ENCODE measurements around the gene COA8. TPM values are rescaled to one million over a fixed set of nuclear protein-coding genes. Genes with fewer than 3 reads are reported as not detected.
A peak's percentile ranks its signal among the peaks of the same experiment; 100 is the strongest.

COA8 gene
- total and polyA plus RNA-seq, 3 donors from 2014 or later, result 28.9 to 152 (median 68.7) TPM

- TF ChIP-seq, protein P1, sequence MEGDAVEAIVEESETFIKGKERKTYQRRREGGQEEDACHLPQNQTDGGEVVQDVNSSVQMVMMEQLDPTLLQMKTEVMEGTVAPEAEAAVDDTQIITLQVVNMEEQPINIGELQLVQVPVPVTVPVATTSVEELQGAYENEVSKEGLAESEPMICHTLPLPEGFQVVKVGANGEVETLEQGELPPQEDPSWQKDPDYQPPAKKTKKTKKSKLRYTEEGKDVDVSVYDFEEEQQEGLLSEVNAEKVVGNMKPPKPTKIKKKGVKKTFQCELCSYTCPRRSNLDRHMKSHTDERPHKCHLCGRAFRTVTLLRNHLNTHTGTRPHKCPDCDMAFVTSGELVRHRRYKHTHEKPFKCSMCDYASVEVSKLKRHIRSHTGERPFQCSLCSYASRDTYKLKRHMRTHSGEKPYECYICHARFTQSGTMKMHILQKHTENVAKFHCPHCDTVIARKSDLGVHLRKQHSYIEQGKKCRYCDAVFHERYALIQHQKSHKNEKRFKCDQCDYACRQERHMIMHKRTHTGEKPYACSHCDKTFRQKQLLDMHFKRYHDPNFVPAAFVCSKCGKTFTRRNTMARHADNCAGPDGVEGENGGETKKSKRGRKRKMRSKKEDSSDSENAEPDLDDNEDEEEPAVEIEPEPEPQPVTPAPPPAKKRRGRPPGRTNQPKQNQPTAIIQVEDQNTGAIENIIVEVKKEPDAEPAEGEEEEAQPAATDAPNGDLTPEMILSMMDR (IDR thresholded peaks at IDR 0.05), result no peak
- TF ChIP-seq POLR2A (IDR thresholded peaks at IDR 0.05), result no peak
- 54 to 57% methylated on average over 20 to 24 of the region's 35 CpGs for WGBS, 2 donors
- peaks cover 59% of the 10 kb centered on the region for H3K4me1 ChIP-seq
Observed at GRCh38 chr14:103544388-103545218, 18.2 kb upstream of the COA8 start.

DNA sequence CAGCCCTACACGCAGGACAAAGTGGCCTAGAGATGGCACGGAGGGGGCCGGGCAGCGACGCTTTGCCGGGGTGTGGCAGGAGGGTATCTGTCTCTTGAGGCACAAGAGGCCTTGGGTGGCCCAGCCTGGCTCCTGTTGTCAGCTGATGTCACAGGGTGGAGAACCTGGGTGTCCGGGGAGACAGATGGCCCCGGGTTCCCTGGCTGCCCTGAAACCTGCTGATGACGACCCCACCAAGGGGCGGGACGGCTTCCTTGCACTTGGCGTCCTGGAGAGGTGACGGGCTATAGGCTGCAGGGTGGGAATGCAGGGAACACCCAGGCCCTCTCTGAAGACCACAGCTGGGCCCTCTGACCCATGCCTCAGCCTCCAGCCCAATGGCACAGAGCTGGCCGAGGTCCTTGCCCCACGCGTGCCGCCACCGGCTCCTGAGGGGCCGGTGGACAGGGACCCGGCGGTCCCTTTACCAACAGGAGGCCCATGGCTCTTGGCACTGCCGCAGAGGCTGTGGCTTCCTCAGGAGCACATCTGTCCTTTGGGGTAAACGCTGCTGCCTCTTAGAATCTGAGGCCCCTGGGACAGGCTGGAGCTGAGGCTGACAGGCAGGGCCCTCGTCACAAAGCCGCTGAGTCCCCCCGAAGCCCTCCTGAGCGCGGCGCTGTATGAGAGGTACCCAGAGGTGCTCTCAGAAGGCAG is 17.4 kb upstream of the COA8 start:
- intact Hi-C loops (cut with DNase I; ENCODE audit: low total_unique reads), result no loop called here
- WGBS, 2 donors, result 80 to 91% methylated on average over 2 to 29 of the region's 29 CpGs

More at GRCh38 chr14:103544388-103545218, 18.2 kb upstream of the COA8 start:
- no peaks in the 10 kb centered on the region for H3K9me3 ChIP-seq
- no peaks in the 10 kb centered on the region for H3K27me3 ChIP-seq
- H3K27ac ChIP-seq, result peak overlapping the region in 1 of 2 donors; percentile 66
- intact Hi-C loops (cut with DNase I; ENCODE audit: low total_unique reads), result no loop called here
- H3K36me3 ChIP-seq (ENCODE audit: low read depth, missing control alignments), result no peaks in the 10 kb centered on the region
- H3K4me3 ChIP-seq, result no peak overlapping the region
- peak; percentile 67 for DNase-seq

DNA sequence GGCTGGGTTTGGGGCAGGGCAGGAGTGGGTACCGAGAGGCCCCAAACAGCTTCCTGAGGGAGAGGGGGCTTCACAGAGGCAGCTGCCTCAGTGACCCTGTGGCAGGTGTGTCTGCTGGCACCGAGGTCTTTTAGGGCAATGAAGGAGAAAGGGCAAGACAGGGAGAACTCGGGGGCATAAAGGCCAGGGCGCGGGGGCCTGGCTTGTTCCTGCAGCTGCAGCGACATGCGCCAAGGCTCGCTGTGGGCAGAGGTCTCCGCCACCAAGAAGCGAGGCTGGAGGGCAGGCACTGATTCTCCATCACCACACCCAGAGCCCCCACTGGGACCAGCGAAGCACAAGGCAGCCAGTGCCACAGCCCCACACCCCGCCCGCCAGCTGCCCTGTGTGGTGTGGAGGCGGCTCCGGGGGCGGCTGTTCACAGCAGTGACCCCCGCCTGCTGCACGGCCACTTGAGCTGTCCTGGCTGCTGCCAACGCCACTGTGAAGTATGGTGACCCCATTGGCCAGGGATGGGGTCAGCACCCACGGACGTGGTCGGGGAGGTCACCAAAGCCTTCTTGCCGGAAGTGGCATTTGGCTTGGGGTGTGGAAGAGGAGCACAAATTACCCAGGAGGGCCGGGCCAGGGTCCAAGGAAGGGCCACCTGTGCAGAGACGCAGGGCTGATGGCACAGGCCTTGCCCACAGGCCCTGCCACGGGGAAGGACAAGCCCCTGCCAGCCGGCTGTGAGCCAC is 16.7 kb upstream of the COA8 start:
- Histone ChIP-seq H3K9me3 (no peaks in the 10 kb centered on the region), H3K27ac (no peak overlapping the region), H3K4me1 (peaks cover 61% of the 10 kb centered on the region), H3K27me3 (no peaks in the 10 kb centered on the region), H3K4me3 (no peak overlapping the region), H3K36me3 (ENCODE audit: low read depth, missing control alignments) (no peaks in the 10 kb centered on the region)
- TF ChIP-seq POLR2A (IDR thresholded peaks at IDR 0.05), result no peak
- TF ChIP-seq, protein P1 (IDR thresholded peaks at IDR 0.05), result no peak
- DNase-seq, result no peak
- 78 to 82% methylated on average over 7 to 27 of the region's 27 CpGs for WGBS, 2 donors
- intact Hi-C loops (cut with DNase I; ENCODE audit: low total_unique reads), result no loop called here

More for the DNA sequence above, 17.4 kb upstream of the COA8 start:
- no peak overlapping the region for H3K4me3 ChIP-seq
- H3K9me3 ChIP-seq, result no peaks in the 10 kb centered on the region
- H3K36me3 ChIP-seq (ENCODE audit: low read depth, missing control alignments), result no peaks in the 10 kb centered on the region
- H3K27ac ChIP-seq, result no peak overlapping the region
- H3K27me3 ChIP-seq, result no peaks in the 10 kb centered on the region
- H3K4me1 ChIP-seq, result peaks cover 61% of the 10 kb centered on the region
- TF ChIP-seq POLR2A (IDR thresholded peaks at IDR 0.05), result no peak
- TF ChIP-seq, protein P1 (IDR thresholded peaks at IDR 0.05), result no peak
- DNase-seq, result no peak

GRCh38 chr14:103546652-103547454 is 15.9 kb upstream of the COA8 start:
- no peak overlapping the region for H3K4me3 ChIP-seq
- no peaks in the 10 kb centered on the region for H3K36me3 ChIP-seq (ENCODE audit: low read depth, missing control alignments)
- peak; percentile 83 for DNase-seq
- H3K27ac ChIP-seq, result no peak overlapping the region
- TF ChIP-seq, protein P1 (IDR thresholded peaks at IDR 0.05), result peak; percentile 88 to 95 (median 91)
- no peak for TF ChIP-seq POLR2A (IDR thresholded peaks at IDR 0.05)
- H3K9me3 ChIP-seq, result no peaks in the 10 kb centered on the region
- peaks cover 61% of the 10 kb centered on the region for H3K4me1 ChIP-seq
- 45 to 65% methylated on average over 2 to 20 of the region's 21 CpGs for WGBS, 2 donors
- intact Hi-C loops (cut with DNase I; ENCODE audit: low total_unique reads), result no loop called here
- H3K27me3 ChIP-seq, result no peaks in the 10 kb centered on the region

Measured in testis (tissue), 3 donors.